Measurements from ENCODE around the gene UBTD1.

- TF ChIP-seq CTCF (optimal IDR thresholded peaks at IDR 0.05 in 1 of 3, IDR thresholded peaks at IDR 0.05 in 1 of 3, conservative IDR thresholded peaks at IDR 0.05 in 1 of 3; ENCODE audit: extremely low read depth in 1 of 3, insufficient read depth in 2 of 3, low read length in 3 of 3) (no peak), EZH2 (IDR thresholded peaks at IDR 0.05; ENCODE audit: low read length) (no peak)
Observed at GRCh38 chr10:97550336-97551149, 51.8 kb downstream of the UBTD1 start.

Data from keratinocyte (primary cell).